Activated naive CD4-positive, alpha-beta T cell treated with anti-CD3 and anti-CD28 coated beads for 36 hours (primary cell): ENCODE data around the gene PARG. TPM values are rescaled to one million over a fixed set of nuclear protein-coding genes. Genes with fewer than 3 reads are reported as not detected.
"Not testable (repeated sequence)": the region's sequence is repeated elsewhere in the genome, so short reads cannot be mapped to it uniquely, and the experiment has no call there.

Experiments
- CTCF ChIA-PET: fragments of 350-600 bp; sonication (Branson Sonifier 250); formaldehyde crosslinking; loops from one replicate; lab custom pipeline; 2021; ENCODE audit warnings: antibody characterized with exemption; lab: Charles Lee
- DNase-seq: peaks from one replicate; pipeline ENCODE4 v3.0.0-alpha.2; 2020
- H3K27ac Mint-ChIP-seq: one replicate; pipeline ENCODE4 v1.8.0; 2021; ENCODE audit warnings: mild to moderate bottlenecking, mixed read lengths
- H3K27me3 Mint-ChIP-seq: one replicate; pipeline ENCODE4 v1.8.0; 2021; ENCODE audit warnings: low read depth, mixed read lengths
- H3K36me3 Mint-ChIP-seq: one replicate; pipeline ENCODE4 v1.8.0; 2021; ENCODE audit warnings: low read depth, mixed read lengths
- H3K4me1 Mint-ChIP-seq: one replicate; pipeline ENCODE4 v1.8.0; 2021; ENCODE audit warnings: low read depth, mixed read lengths
- H3K4me3 Mint-ChIP-seq: one replicate; pipeline ENCODE4 v1.8.0; 2021; ENCODE audit warnings: mild to moderate bottlenecking, moderate library complexity, mixed read lengths
- H3K9me3 Mint-ChIP-seq: one replicate; pipeline ENCODE4 v1.8.0; 2021; ENCODE audit warnings: mixed read lengths
- intact Hi-C: fragments of 100-400 bp; cut with micrococcal nuclease; formaldehyde crosslinking; loops from one replicate; pipeline ENCODE4 v1.15.1; 2023
- total RNA-seq, 2 experiments: library from RNA; stranded (reverse); gene quantifications; one replicate each; pipeline ENCODE4 v1.2.3, GENCODE V29; 2021

Gene PARG
- total RNA-seq, 2 experiments from 2014 or later = 25.4 to 27.2 TPM

GRCh38 chr10:49942339-49942705, 495 bp upstream of the PARG start:
- DNase-seq, CTCF ChIA-PET: not testable (repeated sequence)
- intact Hi-C loops = loop anchor here (2.0 to 10.0 kb wide), 3 partner anchors 405 to 1752 kb away; partner anchors contain the start of genes CSTF2T, ERCC6 and SGMS1

GRCh38 chr10:49931959-49932728, 9.7 kb downstream of the PARG start:
- H3K27ac Mint-ChIP-seq, H3K27me3 Mint-ChIP-seq, intact Hi-C loops, DNase-seq, H3K4me1 Mint-ChIP-seq, H3K4me3 Mint-ChIP-seq, H3K9me3 Mint-ChIP-seq, H3K36me3 Mint-ChIP-seq, CTCF ChIA-PET: not testable (repeated sequence)

More at GRCh38 chr10:49942339-49942705, 495 bp upstream of the PARG start:
- H3K9me3 Mint-ChIP-seq, H3K27me3 Mint-ChIP-seq, H3K36me3 Mint-ChIP-seq: not testable (repeated sequence)
- Mint-ChIP-seq H3K4me1 (peaks cover 30% of the 10 kb centered on the region), H3K27ac (peak overlapping the region; percentile 81), H3K4me3 (peak overlapping the region; percentile 99)

GRCh38 chr10:49931276-49931675, 10.6 kb downstream of the PARG start:
- H3K4me1 Mint-ChIP-seq, DNase-seq, intact Hi-C loops, H3K27me3 Mint-ChIP-seq, H3K4me3 Mint-ChIP-seq, H3K27ac Mint-ChIP-seq, CTCF ChIA-PET, H3K9me3 Mint-ChIP-seq: not testable (repeated sequence)
- peaks cover 15% of the 10 kb centered on the region for H3K36me3 Mint-ChIP-seq

- intact Hi-C loops, H3K27ac Mint-ChIP-seq, H3K27me3 Mint-ChIP-seq, H3K4me1 Mint-ChIP-seq, DNase-seq, H3K36me3 Mint-ChIP-seq, H3K4me3 Mint-ChIP-seq, CTCF ChIA-PET, H3K9me3 Mint-ChIP-seq: not testable (repeated sequence)
These were observed 18.3 kb downstream of the PARG start for GRCh38 chr10:49923572-49923971.

DNA sequence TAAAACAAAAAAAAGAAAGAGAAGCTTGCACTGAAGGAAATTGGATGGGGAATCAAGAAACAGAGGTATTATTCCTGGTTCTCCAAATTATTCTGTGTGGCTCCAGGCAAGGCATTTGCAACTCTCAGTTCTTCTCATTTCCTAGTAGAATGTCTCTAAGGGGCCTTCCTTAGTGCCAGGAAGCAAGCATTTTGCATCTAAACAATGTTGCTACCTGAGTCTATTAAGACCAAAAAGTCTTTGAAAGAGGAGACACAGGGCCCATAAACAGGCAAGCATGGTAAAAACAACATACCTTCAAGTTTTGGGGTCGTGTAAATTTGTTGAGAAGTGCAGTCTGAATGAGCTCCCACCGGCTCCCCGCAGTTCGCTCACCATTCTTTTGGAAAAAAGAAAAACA, 19.8 kb downstream of the PARG start:
- H3K4me1 Mint-ChIP-seq, H3K27me3 Mint-ChIP-seq, H3K27ac Mint-ChIP-seq, DNase-seq, CTCF ChIA-PET, H3K9me3 Mint-ChIP-seq, H3K4me3 Mint-ChIP-seq, intact Hi-C loops, H3K36me3 Mint-ChIP-seq: not testable (repeated sequence)

DNA sequence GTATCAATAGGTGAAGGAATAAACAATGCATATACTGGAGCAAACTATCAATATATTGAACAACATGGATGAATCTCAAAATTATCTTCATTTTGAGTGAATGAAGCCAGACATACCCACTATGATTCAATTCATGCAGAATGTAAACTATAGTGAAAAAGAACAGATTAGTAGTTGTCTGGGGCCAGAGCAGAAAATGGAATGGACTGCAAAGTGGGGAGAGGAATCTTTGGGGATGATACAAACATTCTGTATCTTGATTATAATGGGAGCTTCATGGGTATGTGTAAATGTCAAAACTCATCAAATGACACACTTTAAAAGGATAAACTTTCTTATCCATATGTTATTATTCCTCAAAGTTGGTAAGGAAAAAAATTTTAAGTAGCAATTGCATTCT, 23.9 kb downstream of the PARG start:
- H3K4me1 Mint-ChIP-seq, H3K36me3 Mint-ChIP-seq, CTCF ChIA-PET, H3K9me3 Mint-ChIP-seq, H3K27me3 Mint-ChIP-seq, H3K4me3 Mint-ChIP-seq, H3K27ac Mint-ChIP-seq, DNase-seq: not testable (repeated sequence)
- intact Hi-C loops = loop anchor here (10.0 kb wide), 1 partner anchor 323 kb away; no protein-coding TSS in a partner anchor

GRCh38 chr10:49916451-49916850, 25.4 kb downstream of the PARG start:
- intact Hi-C loops = loop anchor here (10.0 kb wide), 1 partner anchor 322 kb away; no protein-coding TSS in a partner anchor
- H3K4me3 Mint-ChIP-seq, H3K9me3 Mint-ChIP-seq, DNase-seq, CTCF ChIA-PET, H3K4me1 Mint-ChIP-seq, H3K36me3 Mint-ChIP-seq, H3K27me3 Mint-ChIP-seq, H3K27ac Mint-ChIP-seq: not testable (repeated sequence)

DNA sequence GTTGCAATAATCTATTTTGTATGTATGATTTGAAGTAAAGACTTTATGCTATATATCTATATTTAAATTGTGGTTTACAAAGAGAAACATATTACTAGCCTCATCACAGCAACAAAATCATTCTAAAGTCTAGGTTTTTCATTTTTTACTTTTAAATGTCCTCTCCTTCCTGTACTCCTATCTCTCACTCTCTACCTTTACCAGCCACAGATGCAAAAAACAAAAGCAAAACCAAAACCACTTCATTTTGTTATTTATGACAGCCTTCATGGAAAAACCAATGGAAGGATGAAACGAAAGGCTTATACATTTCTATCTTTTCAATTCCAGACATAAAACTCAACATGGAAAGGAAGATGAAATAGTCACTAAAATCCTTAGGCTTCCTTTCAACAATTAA, 31.5 kb downstream of the PARG start:
- H3K9me3 Mint-ChIP-seq, CTCF ChIA-PET, H3K27ac Mint-ChIP-seq, H3K4me1 Mint-ChIP-seq, H3K4me3 Mint-ChIP-seq, H3K36me3 Mint-ChIP-seq, DNase-seq, H3K27me3 Mint-ChIP-seq: not testable (repeated sequence)
- intact Hi-C loops = loop anchor here (10.0 kb wide), 1 partner anchor 315 kb away; no protein-coding TSS in a partner anchor

DNA sequence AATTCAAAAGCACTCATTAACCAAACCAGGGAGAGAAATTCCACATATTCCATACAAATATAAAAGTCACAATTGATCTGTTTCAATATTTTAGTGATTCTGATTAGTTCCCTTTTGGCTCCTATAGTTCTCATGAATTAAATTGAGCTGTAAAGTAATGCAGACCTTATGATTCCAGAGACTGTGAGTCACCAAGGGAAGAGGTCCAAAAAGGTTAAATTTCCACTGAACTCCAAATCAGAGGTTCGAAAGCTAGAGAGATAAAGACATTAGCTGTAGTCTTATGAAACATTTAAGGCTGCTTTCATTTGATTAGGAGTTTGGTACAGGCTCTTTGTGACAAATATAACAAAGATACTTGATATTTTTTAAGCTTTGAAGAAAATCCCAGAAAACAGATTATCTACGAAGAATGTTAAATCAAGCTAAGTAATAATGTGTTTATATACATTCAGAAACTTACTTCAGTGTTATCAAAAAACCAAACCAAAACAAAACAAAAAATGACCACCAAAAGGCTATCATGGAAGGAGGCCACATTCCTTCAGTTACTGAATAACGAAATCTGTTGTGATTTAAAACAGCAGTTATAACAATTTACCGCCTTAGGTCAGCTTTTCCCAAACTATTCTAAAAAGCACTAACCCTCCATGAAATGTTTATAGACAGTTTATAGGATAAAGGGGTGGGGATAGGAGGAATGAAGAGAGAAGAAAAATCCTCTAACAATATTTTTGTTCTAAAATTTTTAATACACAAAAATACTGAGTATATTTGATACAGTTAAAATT, 33.3 kb downstream of the PARG start:
- intact Hi-C loops, CTCF ChIA-PET, H3K36me3 Mint-ChIP-seq, H3K4me3 Mint-ChIP-seq, H3K4me1 Mint-ChIP-seq, H3K9me3 Mint-ChIP-seq, DNase-seq, H3K27ac Mint-ChIP-seq, H3K27me3 Mint-ChIP-seq: not testable (repeated sequence)

DNA sequence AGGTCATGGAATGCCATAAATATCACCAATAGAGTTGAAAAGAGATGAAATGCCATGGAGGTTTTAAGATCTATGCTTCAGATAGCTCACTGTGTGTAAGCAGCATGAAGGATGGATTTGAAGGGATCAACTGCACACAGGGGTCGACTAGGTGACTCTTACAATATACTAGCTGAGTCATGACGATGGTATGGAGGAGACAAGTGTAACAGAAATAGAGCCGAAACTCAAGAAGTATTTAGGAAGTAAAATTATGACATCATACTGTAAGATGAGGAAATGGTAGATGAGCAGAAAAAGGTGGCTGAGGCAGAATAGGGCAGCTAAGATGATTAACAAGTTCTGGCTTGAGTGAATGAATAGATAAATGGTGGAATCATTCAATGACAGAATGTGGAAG, 38.0 kb downstream of the PARG start:
- H3K27me3 Mint-ChIP-seq, H3K4me1 Mint-ChIP-seq, H3K9me3 Mint-ChIP-seq, DNase-seq, intact Hi-C loops, H3K36me3 Mint-ChIP-seq, H3K27ac Mint-ChIP-seq, H3K4me3 Mint-ChIP-seq, CTCF ChIA-PET: not testable (repeated sequence)

- CTCF ChIA-PET, H3K9me3 Mint-ChIP-seq, H3K27me3 Mint-ChIP-seq, DNase-seq, H3K27ac Mint-ChIP-seq, H3K4me3 Mint-ChIP-seq, intact Hi-C loops, H3K4me1 Mint-ChIP-seq: not testable (repeated sequence)
- peaks cover 17% of the 10 kb centered on the region for H3K36me3 Mint-ChIP-seq
These were observed 41.4 kb downstream of the PARG start for GRCh38 chr10:49900406-49900805.

DNA sequence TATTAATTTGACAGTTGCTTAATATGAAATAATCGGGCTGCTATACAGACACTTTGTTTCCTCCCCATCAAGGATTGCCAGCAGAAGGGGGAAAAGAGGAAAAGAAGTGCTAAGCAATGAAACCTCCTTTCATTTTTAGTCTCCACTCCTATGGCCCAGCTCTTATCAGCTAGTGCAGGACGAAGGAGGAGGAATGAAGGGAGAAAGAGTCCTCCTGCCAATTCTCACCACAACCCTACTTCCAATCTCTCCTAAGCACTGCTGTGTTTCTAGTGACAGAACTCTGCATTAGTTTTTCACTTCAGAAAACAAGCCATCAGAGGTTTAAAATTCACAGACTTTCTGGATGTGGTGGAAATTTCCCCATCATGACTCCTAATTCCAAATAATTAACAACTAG, 41.8 kb downstream of the PARG start:
- CTCF ChIA-PET, H3K27me3 Mint-ChIP-seq, H3K4me1 Mint-ChIP-seq, intact Hi-C loops, H3K9me3 Mint-ChIP-seq, H3K4me3 Mint-ChIP-seq, DNase-seq, H3K27ac Mint-ChIP-seq: not testable (repeated sequence)
- H3K36me3 Mint-ChIP-seq = peaks cover 17% of the 10 kb centered on the region

GRCh38 chr10:49890025-49890424, 51.8 kb downstream of the PARG start:
- H3K27ac Mint-ChIP-seq, H3K27me3 Mint-ChIP-seq, DNase-seq, H3K4me3 Mint-ChIP-seq, CTCF ChIA-PET, intact Hi-C loops, H3K9me3 Mint-ChIP-seq, H3K4me1 Mint-ChIP-seq: not testable (repeated sequence)
- peaks cover 12% of the 10 kb centered on the region for H3K36me3 Mint-ChIP-seq
